HepG2 (cell line): ENCODE data around the gene CD101.

Source experiments
- EP300 ChIP-seq, 3 experiments: sonication (generic) in 1 of 3; formaldehyde crosslinking in 1 of 3; IDR thresholded peaks; 2 replicates each; pipeline versions ENCODE4 v1.5.1 to v1.6.1; 2011 to 2020; ENCODE audit warnings: low read depth in 2 of 3, low read length in 2 of 3, borderline replicate concordance in 1 of 3, improper control_type of control experiment in 1 of 3, mild to moderate bottlenecking in 1 of 3, missing genetic modification reagents in 1 of 3, moderate library complexity in 1 of 3
- ETV6 ChIP-seq: sonication (generic); formaldehyde crosslinking; conservative IDR thresholded peaks from 2 replicates; pipeline ENCODE4 v1.4.0; 2020; ENCODE audit warnings: missing genetic modification reagents
- HOXD1 ChIP-seq: sonication (generic); formaldehyde crosslinking; IDR thresholded peaks from 2 replicates; pipeline ENCODE4 v1.5.0; 2020; ENCODE audit warnings: missing genetic modification reagents
- PHB2 ChIP-seq: fragments of 450-650 bp; IDR thresholded peaks from 2 replicates; pipeline ENCODE4 v1.6.1; 2018; ENCODE audit not compliant: partially characterized antibody
- POLR2A ChIP-seq, 2 experiments: IDR thresholded peaks; 2 replicates each; pipeline ENCODE4 v1.6.1; 2011; ENCODE audit warnings: low read depth in 2 of 2, low read length in 2 of 2, mild to moderate bottlenecking in 1 of 2, moderate library complexity in 1 of 2; ENCODE audit not compliant: insufficient read depth in 1 of 2
- POLR2AphosphoS5 ChIP-seq: IDR thresholded peaks from 2 replicates; pipeline ENCODE4 v1.6.1; 2012; ENCODE audit warnings: low read depth, low read length
- TAF1 ChIP-seq: sonication (generic); formaldehyde crosslinking; IDR thresholded peaks from 2 replicates; pipeline ENCODE4 v1.4.0; 2020; ENCODE audit warnings: missing genetic modification reagents
- YY1 ChIP-seq: IDR thresholded peaks from 2 replicates; pipeline ENCODE4 v1.6.1; 2011; ENCODE audit warnings: low read length, low read depth, moderate library complexity, mild to moderate bottlenecking; ENCODE audit not compliant: insufficient read depth, insufficient replicate concordance
- ZBTB20 ChIP-seq: sonication (generic); formaldehyde crosslinking; IDR thresholded peaks from 2 replicates; pipeline ENCODE4 v1.8.1; 2023; ENCODE audit warnings: missing genetic modification reagents, low read depth, mild to moderate bottlenecking, borderline replicate concordance
- ZNF235 ChIP-seq: sonication (generic); formaldehyde crosslinking; IDR thresholded peaks from 2 replicates; pipeline ENCODE4 v1.8.1; 2023; ENCODE audit warnings: mild to moderate bottlenecking, missing genetic modification reagents, borderline replicate concordance
- TF ChIP-seq, protein P1 (sequence below): sonication (generic); formaldehyde crosslinking; IDR thresholded peaks from 2 replicates; pipeline ENCODE4 v1.8.1; 2023; ENCODE audit warnings: mild to moderate bottlenecking, missing genetic modification reagents
- TF ChIP-seq, protein P2 (sequence below): sonication (generic); formaldehyde crosslinking; IDR thresholded peaks from 2 replicates; pipeline ENCODE4 v1.4.0; 2020; ENCODE audit warnings: missing genetic modification reagents, borderline replicate concordance

- no peak for TF ChIP-seq ETV6 (CRISPR knock-in tag)
- no peak for TF ChIP-seq POLR2A (IDR thresholded peaks at IDR 0.05; ENCODE audit: insufficient read depth in 1 of 2, low read depth in 2 of 2, low read length in 2 of 2)
- TF ChIP-seq POLR2AphosphoS5, result no peak
- TF ChIP-seq, protein P1, sequence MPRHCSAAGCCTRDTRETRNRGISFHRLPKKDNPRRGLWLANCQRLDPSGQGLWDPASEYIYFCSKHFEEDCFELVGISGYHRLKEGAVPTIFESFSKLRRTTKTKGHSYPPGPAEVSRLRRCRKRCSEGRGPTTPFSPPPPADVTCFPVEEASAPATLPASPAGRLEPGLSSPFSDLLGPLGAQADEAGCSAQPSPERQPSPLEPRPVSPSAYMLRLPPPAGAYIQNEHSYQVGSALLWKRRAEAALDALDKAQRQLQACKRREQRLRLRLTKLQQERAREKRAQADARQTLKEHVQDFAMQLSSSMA (CRISPR knock-in tag), result no peak
- TF ChIP-seq EP300 (IDR thresholded peaks at IDR 0.05; ENCODE audit: low read depth in 2 of 2, low read length in 2 of 2), result no peak
- no peak for TF ChIP-seq EP300 (CRISPR knock-in tag; IDR thresholded peaks at IDR 0.05; ENCODE audit: borderline replicate concordance)
- TF ChIP-seq YY1, result no peak
- TF ChIP-seq HOXD1 (CRISPR knock-in tag), result no peak
- TF ChIP-seq ZNF235 (CRISPR knock-in tag), result no peak
- no peak for TF ChIP-seq ZBTB20 (CRISPR knock-in tag)
- TF ChIP-seq PHB2, result no peak
- TF ChIP-seq TAF1, result no peak
- TF ChIP-seq, protein P2, sequence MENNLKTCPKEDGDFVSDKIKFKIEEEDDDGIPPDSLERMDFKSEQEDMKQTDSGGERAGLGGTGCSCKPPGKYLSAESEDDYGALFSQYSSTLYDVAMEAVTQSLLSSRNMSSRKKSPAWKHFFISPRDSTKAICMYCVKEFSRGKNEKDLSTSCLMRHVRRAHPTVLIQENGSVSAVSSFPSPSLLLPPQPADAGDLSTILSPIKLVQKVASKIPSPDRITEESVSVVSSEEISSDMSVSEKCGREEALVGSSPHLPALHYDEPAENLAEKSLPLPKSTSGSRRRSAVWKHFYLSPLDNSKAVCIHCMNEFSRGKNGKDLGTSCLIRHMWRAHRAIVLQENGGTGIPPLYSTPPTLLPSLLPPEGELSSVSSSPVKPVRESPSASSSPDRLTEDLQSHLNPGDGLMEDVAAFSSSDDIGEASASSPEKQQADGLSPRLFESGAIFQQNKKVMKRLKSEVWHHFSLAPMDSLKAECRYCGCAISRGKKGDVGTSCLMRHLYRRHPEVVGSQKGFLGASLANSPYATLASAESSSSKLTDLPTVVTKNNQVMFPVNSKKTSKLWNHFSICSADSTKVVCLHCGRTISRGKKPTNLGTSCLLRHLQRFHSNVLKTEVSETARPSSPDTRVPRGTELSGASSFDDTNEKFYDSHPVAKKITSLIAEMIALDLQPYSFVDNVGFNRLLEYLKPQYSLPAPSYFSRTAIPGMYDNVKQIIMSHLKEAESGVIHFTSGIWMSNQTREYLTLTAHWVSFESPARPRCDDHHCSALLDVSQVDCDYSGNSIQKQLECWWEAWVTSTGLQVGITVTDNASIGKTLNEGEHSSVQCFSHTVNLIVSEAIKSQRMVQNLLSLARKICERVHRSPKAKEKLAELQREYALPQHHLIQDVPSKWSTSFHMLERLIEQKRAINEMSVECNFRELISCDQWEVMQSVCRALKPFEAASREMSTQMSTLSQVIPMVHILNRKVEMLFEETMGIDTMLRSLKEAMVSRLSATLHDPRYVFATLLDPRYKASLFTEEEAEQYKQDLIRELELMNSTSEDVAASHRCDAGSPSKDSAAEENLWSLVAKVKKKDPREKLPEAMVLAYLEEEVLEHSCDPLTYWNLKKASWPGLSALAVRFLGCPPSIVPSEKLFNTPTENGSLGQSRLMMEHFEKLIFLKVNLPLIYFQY (CRISPR knock-in tag), result no peak
These were observed 30.2 kb upstream of the CD101 start for GRCh38 chr1:116971258-116971860.
